Measurements from ENCODE around the gene OR51B4.

DNA sequence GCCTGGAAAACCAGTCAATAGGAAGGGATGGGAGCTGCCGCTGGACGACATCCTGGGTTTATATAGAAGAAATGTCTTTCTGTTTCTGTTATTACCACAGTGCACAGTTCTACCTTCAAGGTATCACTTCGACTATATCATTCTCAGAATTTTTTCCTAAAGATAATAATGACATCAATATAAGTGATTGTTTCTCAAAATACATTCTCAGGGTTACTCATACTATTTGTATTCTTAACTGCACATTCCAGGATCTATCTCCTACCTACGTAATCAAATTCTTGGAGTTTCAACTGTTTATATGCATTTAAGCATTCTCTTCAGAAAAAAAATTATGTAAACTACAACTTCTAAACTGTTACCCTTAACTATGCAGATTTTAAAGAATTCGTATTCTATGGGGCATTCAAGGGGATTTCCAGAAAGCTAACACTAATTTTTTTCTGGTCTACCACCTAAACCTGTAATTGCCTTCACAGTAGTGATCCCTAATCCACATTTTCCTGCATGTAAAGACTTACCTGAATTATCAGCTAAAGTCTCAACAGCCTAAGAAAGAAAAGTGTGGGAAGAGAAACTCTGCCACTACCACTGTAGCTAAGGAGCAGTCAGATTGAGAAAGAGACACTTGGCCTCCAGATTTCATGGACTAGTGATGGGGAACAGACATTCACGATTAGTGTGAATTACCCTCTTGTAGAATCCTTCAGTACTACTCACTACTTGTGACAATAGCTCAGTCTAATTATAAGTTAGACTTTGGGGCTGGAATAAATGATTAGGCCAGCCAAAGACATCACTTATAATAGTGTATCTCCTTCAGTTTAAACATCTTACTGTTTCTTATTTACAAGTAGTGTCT is 42.0 kb upstream of the OR51B4 start, which contains the start of gene OR51B5:
- TF ChIP-seq, protein P1, sequence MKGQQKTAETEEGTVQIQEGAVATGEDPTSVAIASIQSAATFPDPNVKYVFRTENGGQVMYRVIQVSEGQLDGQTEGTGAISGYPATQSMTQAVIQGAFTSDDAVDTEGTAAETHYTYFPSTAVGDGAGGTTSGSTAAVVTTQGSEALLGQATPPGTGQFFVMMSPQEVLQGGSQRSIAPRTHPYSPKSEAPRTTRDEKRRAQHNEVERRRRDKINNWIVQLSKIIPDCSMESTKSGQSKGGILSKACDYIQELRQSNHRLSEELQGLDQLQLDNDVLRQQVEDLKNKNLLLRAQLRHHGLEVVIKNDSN (CRISPR knock-in tag; IDR thresholded peaks at IDR 0.05) = no peak
- TF ChIP-seq, protein P2, sequence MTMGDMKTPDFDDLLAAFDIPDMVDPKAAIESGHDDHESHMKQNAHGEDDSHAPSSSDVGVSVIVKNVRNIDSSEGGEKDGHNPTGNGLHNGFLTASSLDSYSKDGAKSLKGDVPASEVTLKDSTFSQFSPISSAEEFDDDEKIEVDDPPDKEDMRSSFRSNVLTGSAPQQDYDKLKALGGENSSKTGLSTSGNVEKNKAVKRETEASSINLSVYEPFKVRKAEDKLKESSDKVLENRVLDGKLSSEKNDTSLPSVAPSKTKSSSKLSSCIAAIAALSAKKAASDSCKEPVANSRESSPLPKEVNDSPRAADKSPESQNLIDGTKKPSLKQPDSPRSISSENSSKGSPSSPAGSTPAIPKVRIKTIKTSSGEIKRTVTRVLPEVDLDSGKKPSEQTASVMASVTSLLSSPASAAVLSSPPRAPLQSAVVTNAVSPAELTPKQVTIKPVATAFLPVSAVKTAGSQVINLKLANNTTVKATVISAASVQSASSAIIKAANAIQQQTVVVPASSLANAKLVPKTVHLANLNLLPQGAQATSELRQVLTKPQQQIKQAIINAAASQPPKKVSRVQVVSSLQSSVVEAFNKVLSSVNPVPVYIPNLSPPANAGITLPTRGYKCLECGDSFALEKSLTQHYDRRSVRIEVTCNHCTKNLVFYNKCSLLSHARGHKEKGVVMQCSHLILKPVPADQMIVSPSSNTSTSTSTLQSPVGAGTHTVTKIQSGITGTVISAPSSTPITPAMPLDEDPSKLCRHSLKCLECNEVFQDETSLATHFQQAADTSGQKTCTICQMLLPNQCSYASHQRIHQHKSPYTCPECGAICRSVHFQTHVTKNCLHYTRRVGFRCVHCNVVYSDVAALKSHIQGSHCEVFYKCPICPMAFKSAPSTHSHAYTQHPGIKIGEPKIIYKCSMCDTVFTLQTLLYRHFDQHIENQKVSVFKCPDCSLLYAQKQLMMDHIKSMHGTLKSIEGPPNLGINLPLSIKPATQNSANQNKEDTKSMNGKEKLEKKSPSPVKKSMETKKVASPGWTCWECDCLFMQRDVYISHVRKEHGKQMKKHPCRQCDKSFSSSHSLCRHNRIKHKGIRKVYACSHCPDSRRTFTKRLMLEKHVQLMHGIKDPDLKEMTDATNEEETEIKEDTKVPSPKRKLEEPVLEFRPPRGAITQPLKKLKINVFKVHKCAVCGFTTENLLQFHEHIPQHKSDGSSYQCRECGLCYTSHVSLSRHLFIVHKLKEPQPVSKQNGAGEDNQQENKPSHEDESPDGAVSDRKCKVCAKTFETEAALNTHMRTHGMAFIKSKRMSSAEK (CRISPR knock-in tag; IDR thresholded peaks at IDR 0.05; ENCODE audit: borderline replicate concordance) = no peak
- TF ChIP-seq, protein P3, sequence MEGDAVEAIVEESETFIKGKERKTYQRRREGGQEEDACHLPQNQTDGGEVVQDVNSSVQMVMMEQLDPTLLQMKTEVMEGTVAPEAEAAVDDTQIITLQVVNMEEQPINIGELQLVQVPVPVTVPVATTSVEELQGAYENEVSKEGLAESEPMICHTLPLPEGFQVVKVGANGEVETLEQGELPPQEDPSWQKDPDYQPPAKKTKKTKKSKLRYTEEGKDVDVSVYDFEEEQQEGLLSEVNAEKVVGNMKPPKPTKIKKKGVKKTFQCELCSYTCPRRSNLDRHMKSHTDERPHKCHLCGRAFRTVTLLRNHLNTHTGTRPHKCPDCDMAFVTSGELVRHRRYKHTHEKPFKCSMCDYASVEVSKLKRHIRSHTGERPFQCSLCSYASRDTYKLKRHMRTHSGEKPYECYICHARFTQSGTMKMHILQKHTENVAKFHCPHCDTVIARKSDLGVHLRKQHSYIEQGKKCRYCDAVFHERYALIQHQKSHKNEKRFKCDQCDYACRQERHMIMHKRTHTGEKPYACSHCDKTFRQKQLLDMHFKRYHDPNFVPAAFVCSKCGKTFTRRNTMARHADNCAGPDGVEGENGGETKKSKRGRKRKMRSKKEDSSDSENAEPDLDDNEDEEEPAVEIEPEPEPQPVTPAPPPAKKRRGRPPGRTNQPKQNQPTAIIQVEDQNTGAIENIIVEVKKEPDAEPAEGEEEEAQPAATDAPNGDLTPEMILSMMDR (IDR thresholded peaks at IDR 0.05) = no peak
- TF ChIP-seq ATF1 (CRISPR knock-in tag; IDR thresholded peaks at IDR 0.05) = no peak
- TF ChIP-seq PRRX2 (CRISPR knock-in tag; IDR thresholded peaks at IDR 0.05) = no peak
- no peak for TF ChIP-seq NR2C2 (CRISPR knock-in tag; IDR thresholded peaks at IDR 0.05)
- TF ChIP-seq, protein P4, sequence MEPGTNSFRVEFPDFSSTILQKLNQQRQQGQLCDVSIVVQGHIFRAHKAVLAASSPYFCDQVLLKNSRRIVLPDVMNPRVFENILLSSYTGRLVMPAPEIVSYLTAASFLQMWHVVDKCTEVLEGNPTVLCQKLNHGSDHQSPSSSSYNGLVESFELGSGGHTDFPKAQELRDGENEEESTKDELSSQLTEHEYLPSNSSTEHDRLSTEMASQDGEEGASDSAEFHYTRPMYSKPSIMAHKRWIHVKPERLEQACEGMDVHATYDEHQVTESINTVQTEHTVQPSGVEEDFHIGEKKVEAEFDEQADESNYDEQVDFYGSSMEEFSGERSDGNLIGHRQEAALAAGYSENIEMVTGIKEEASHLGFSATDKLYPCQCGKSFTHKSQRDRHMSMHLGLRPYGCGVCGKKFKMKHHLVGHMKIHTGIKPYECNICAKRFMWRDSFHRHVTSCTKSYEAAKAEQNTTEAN (CRISPR knock-in tag; IDR thresholded peaks at IDR 0.05) = no peak
- TF ChIP-seq SP1 (CRISPR knock-in tag; conservative IDR thresholded peaks at IDR 0.05) = no peak
- TF ChIP-seq, protein P5, sequence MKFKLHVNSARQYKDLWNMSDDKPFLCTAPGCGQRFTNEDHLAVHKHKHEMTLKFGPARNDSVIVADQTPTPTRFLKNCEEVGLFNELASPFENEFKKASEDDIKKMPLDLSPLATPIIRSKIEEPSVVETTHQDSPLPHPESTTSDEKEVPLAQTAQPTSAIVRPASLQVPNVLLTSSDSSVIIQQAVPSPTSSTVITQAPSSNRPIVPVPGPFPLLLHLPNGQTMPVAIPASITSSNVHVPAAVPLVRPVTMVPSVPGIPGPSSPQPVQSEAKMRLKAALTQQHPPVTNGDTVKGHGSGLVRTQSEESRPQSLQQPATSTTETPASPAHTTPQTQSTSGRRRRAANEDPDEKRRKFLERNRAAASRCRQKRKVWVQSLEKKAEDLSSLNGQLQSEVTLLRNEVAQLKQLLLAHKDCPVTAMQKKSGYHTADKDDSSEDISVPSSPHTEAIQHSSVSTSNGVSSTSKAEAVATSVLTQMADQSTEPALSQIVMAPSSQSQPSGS (CRISPR knock-in tag; IDR thresholded peaks at IDR 0.05; ENCODE audit: borderline replicate concordance, low read depth) = no peak
- TF ChIP-seq, protein P6, sequence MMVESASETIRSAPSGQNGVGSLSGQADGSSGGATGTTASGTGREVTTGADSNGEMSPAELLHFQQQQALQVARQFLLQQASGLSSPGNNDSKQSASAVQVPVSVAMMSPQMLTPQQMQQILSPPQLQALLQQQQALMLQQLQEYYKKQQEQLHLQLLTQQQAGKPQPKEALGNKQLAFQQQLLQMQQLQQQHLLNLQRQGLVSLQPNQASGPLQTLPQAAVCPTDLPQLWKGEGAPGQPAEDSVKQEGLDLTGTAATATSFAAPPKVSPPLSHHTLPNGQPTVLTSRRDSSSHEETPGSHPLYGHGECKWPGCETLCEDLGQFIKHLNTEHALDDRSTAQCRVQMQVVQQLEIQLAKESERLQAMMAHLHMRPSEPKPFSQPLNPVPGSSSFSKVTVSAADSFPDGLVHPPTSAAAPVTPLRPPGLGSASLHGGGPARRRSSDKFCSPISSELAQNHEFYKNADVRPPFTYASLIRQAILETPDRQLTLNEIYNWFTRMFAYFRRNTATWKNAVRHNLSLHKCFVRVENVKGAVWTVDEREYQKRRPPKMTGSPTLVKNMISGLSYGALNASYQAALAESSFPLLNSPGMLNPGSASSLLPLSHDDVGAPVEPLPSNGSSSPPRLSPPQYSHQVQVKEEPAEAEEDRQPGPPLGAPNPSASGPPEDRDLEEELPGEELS (CRISPR knock-in tag; IDR thresholded peaks at IDR 0.05) = no peak

Data from WTC11 (cell line).